Parathyroid adenoma (tissue), 2 donors: ENCODE measurements around the gene PDLIM3.
A peak's percentile ranks its signal among the peaks of the same experiment; 100 is the strongest.

Source experiments
- H2AFZ ChIP-seq: fragments of 300-600 bp; sonication (generic); one replicate; pipeline ENCODE4 v1.7.0; 2017; ENCODE audit warnings: antibody characterized with exemption, mild to moderate bottlenecking
- H3K27ac ChIP-seq: fragments of 300-600 bp; sonication (generic); one replicate; pipeline ENCODE4 v1.7.0; 2017
- H3K27me3 ChIP-seq: fragments of 300-600 bp; sonication (generic); one replicate; pipeline ENCODE4 v1.7.0; 2017; ENCODE audit warnings: low read length; ENCODE audit not compliant: control insufficient read depth, insufficient read depth
- H3K36me3 ChIP-seq: fragments of 300-600 bp; sonication (generic); one replicate; pipeline ENCODE4 v1.7.0; 2017; ENCODE audit warnings: low read length; ENCODE audit not compliant: control insufficient read depth, insufficient read depth
- H3K4me1 ChIP-seq: fragments of 300-600 bp; sonication (generic); one replicate; pipeline ENCODE4 v1.7.0; 2017; ENCODE audit warnings: control low read depth
- H3K4me2 ChIP-seq: fragments of 300-600 bp; sonication (generic); one replicate; pipeline ENCODE4 v1.7.0; 2017; ENCODE audit warnings: low read length
- H3K4me3 ChIP-seq: fragments of 300-600 bp; sonication (generic); one replicate; pipeline ENCODE4 v1.7.0; 2017; ENCODE audit warnings: low read depth, low read length
- H3K79me2 ChIP-seq: fragments of 300-600 bp; sonication (generic); one replicate; pipeline ENCODE4 v1.7.0; 2017; ENCODE audit warnings: control low read depth
- H3K9ac ChIP-seq: fragments of 300-600 bp; sonication (generic); one replicate; pipeline ENCODE4 v1.7.0; 2017; ENCODE audit warnings: mild to moderate bottlenecking
- H3K9me3 ChIP-seq: fragments of 300-600 bp; sonication (generic); one replicate; pipeline ENCODE4 v1.7.0; 2017; ENCODE audit warnings: low read length; ENCODE audit not compliant: control insufficient read depth
- CTCF ChIP-seq: fragments of 300-600 bp; sonication (generic); IDR thresholded peaks from one replicate; pipeline ENCODE4 v1.7.0; 2017; ENCODE audit warnings: antibody characterized with exemption, mild to moderate bottlenecking
- donor health status: primary hyperparathyroidism.

Gene PDLIM3

GRCh38 chr4:185471235-185472102, 63.8 kb downstream of the PDLIM3 start, which contains the start of gene CCDC110:
Gene CCDC110, minus strand, starts transcription at chr4:185471733. Its CDS starts 50 bp downstream, at chr4:185471683.
- Histone ChIP-seq H3K27me3 (no peaks in the 10 kb centered on the region), H3K79me2 (no peaks in the 10 kb centered on the region), H3K9me3 (no peaks in the 10 kb centered on the region), H3K4me1 (no peaks in the 10 kb centered on the region), H3K36me3 (no peaks in the 10 kb centered on the region), H3K4me3 (peak within 1 kb of the TSS; percentile 72), H2AFZ (peak within 1 kb of the TSS; percentile 94), H3K9ac (no peak within 1 kb of the TSS), H3K4me2 (peak within 1 kb of the TSS; percentile 99), H3K27ac (peak within 1 kb of the TSS; percentile 51)
- TF ChIP-seq CTCF: peak; percentile 57

GRCh38 chr4:185470501-185471195, 64.7 kb downstream of the PDLIM3 start:
- Histone ChIP-seq H3K4me3 (peak overlapping the region; percentile 72), H3K9me3 (no peaks in the 10 kb centered on the region), H3K9ac (no peak overlapping the region), H3K79me2 (no peaks in the 10 kb centered on the region), H2AFZ (peak overlapping the region; percentile 81), H3K27ac (peak overlapping the region; percentile 51), H3K4me1 (no peaks in the 10 kb centered on the region), H3K4me2 (peak overlapping the region; percentile 99), H3K27me3 (no peaks in the 10 kb centered on the region), H3K36me3 (no peaks in the 10 kb centered on the region)
- no peak for TF ChIP-seq CTCF

GRCh38 chr4:185469580-185470154, 65.6 kb downstream of the PDLIM3 start:
- Histone ChIP-seq H3K36me3 (no peaks in the 10 kb centered on the region), H3K27me3 (no peaks in the 10 kb centered on the region), H3K4me3 (no peak overlapping the region), H3K4me2 (no peak overlapping the region), H3K9me3 (no peaks in the 10 kb centered on the region), H3K79me2 (no peaks in the 10 kb centered on the region), H3K9ac (no peak overlapping the region), H3K4me1 (no peaks in the 10 kb centered on the region), H2AFZ (no peak overlapping the region), H3K27ac (no peak overlapping the region)
- TF ChIP-seq CTCF: no peak

- Histone ChIP-seq H3K9me3 (no peaks in the 10 kb centered on the region), H3K4me1 (no peaks in the 10 kb centered on the region), H3K36me3 (no peaks in the 10 kb centered on the region), H3K27ac (no peak overlapping the region), H2AFZ (no peak overlapping the region), H3K4me2 (no peak overlapping the region), H3K79me2 (no peaks in the 10 kb centered on the region), H3K4me3 (no peak overlapping the region), H3K27me3 (no peaks in the 10 kb centered on the region), H3K9ac (no peak overlapping the region)
- TF ChIP-seq CTCF: no peak
Measured at GRCh38 chr4:185468999-185469398, 66.3 kb downstream of the PDLIM3 start.
